Liver (tissue), 9 donors: ENCODE measurements around the gene DGKB. TPM values are rescaled to one million over a fixed set of nuclear protein-coding genes. Genes with fewer than 3 reads are reported as not detected.

Experiments
- DNase-seq: peaks from one replicate; pipeline ENCODE4 v3.0.0-alpha.2; 2017; ENCODE audit warnings: low spot score
- H3K27ac ChIP-seq, 2 donors: one replicate each; pipeline ENCODE4 v1.7.0; 2013; ENCODE audit warnings: inconsistent platforms in 2 of 2, low read length in 2 of 2, control low read depth in 1 of 2, low read depth in 1 of 2, mild to moderate bottlenecking in 1 of 2
- H3K27me3 ChIP-seq, 4 donors: one replicate each; pipeline versions ENCODE4 v1.6.1 to v1.7.0; 2013; ENCODE audit warnings: low read length in 3 of 4, inconsistent platforms in 1 of 4, mild to moderate bottlenecking in 1 of 4, moderate library complexity in 1 of 4; ENCODE audit not compliant: control insufficient read depth in 4 of 4, insufficient read depth in 4 of 4
- H3K36me3 ChIP-seq, 4 donors: one replicate each; pipeline versions ENCODE4 v1.6.1 to v1.7.0; 2013; ENCODE audit warnings: low read length in 3 of 4, mild to moderate bottlenecking in 3 of 4, low read depth in 1 of 4, moderate library complexity in 1 of 4; ENCODE audit not compliant: control insufficient read depth in 4 of 4, insufficient read depth in 3 of 4
- H3K4me1 ChIP-seq, 4 donors: one replicate each; pipeline versions ENCODE4 v1.6.1 to v1.7.0; 2013; ENCODE audit warnings: low read length in 3 of 4, mild to moderate bottlenecking in 3 of 4, moderate library complexity in 1 of 4; ENCODE audit not compliant: control insufficient read depth in 4 of 4, insufficient read depth in 4 of 4
- H3K4me3 ChIP-seq, 3 donors: one replicate each; pipeline versions ENCODE4 v1.6.1 to v1.7.0; 2013; ENCODE audit warnings: low read length in 3 of 3, control low read depth in 1 of 3, low read depth in 1 of 3, mild to moderate bottlenecking in 1 of 3
- H3K9ac ChIP-seq, 2 donors: one replicate each; pipeline ENCODE4 v1.7.0; 2013; ENCODE audit warnings: low read length in 2 of 2, mild to moderate bottlenecking in 2 of 2, moderate library complexity in 2 of 2, control low read depth in 1 of 2, low read depth in 1 of 2
- H3K9me3 ChIP-seq, 4 donors: one replicate each; pipeline versions ENCODE4 v1.6.1 to v1.7.0; 2013; ENCODE audit warnings: low read length in 3 of 4; ENCODE audit not compliant: control insufficient read depth in 4 of 4
- ATF3 ChIP-seq: IDR thresholded peaks from 2 replicates; pipeline ENCODE4 v1.6.1; 2016; ENCODE audit warnings: antibody characterized with exemption
- CTCF ChIP-seq: fragments of 150-350 bp; IDR thresholded peaks from 2 replicates; pipeline ENCODE4 v1.5.1; 2017; ENCODE audit warnings: improper control_type of control experiment, low read depth, low read length; ENCODE audit not compliant: missing input control
- EGR1 ChIP-seq, 2 donors: IDR thresholded peaks; 2 replicates each; pipeline ENCODE4 v1.6.1; 2016 to 2018; ENCODE audit warnings: antibody characterized with exemption in 2 of 2, low read depth in 2 of 2
- FOXA1 ChIP-seq: IDR thresholded peaks from 2 replicates; pipeline ENCODE4 v1.6.1; 2016; ENCODE audit warnings: antibody characterized with exemption
- FOXA2 ChIP-seq: IDR thresholded peaks from 2 replicates; pipeline ENCODE4 v1.6.1; 2016; ENCODE audit warnings: antibody characterized with exemption
- HNF4A ChIP-seq, 2 donors: conservative IDR thresholded peaks; 2 replicates each; pipeline ENCODE4 v1.6.1; 2016; ENCODE audit warnings: antibody characterized with exemption in 2 of 2, mild to moderate bottlenecking in 2 of 2
- HNF4G ChIP-seq: IDR thresholded peaks from 2 replicates; pipeline ENCODE4 v1.6.1; 2016; ENCODE audit warnings: antibody characterized with exemption
- JUND ChIP-seq, 2 donors: IDR thresholded peaks; 2 replicates each; pipeline ENCODE4 v1.6.1; 2016; ENCODE audit warnings: antibody characterized with exemption in 2 of 2
- NR2F2 ChIP-seq: IDR thresholded peaks from 2 replicates; pipeline ENCODE4 v1.6.1; 2016; ENCODE audit warnings: antibody characterized with exemption
- RXRA ChIP-seq, 2 donors: IDR thresholded peaks; 2 replicates each; pipeline ENCODE4 v1.6.1; 2017 to 2018; ENCODE audit warnings: antibody characterized with exemption in 2 of 2, mild to moderate bottlenecking in 1 of 2
- SP1 ChIP-seq: IDR thresholded peaks from 2 replicates; pipeline ENCODE4 v1.6.1; 2018; ENCODE audit warnings: antibody characterized with exemption, mild to moderate bottlenecking
- TAF1 ChIP-seq: conservative IDR thresholded peaks from 2 replicates; pipeline ENCODE4 v1.6.1; 2016; ENCODE audit warnings: antibody characterized with exemption, mild to moderate bottlenecking
- YY1 ChIP-seq: IDR thresholded peaks from 2 replicates; pipeline ENCODE4 v1.6.1; 2016; ENCODE audit warnings: antibody characterized with exemption, mild to moderate bottlenecking
- ZBTB33 ChIP-seq: IDR thresholded peaks from 2 replicates; pipeline ENCODE4 v1.6.1; 2016; ENCODE audit warnings: antibody characterized with exemption
- WGBS: extraction: QIAGEN DNeasy Blood & Tissue Kit; methylation state at CpG from one replicate; pipeline ENCODE4 v1.1.7; 2013; 5-methylcytosine and 5-hydroxymethylcytosine counted together
- polyA plus RNA-seq, 2 donors: library from polyadenylated mRNA; stranded (reverse) in 1 of 2; unstranded in 1 of 2; fragments of 200-250 nt in 1 of 2; fragments of >200 nt in 1 of 2; fragmentation: Nextera tagmentation in 1 of 2; extraction: Ambion mirVana in 1 of 2; gene quantifications; one replicate each; pipeline versions ENCODE4 v1.2.1 to v1.2.3, GENCODE V29; 2013 to 2015
- total RNA-seq, 2 donors: library from RNA; depleted of rRNA; stranded (reverse); fragments of >200 nt; gene quantifications; one replicate each; pipeline ENCODE4 v1.2.3, GENCODE V29; 2014
- TF ChIP-seq, protein P1 (sequence below): IDR thresholded peaks from 2 replicates; pipeline ENCODE4 v1.6.1; 2016; ENCODE audit warnings: antibody characterized with exemption
- TF ChIP-seq, protein P2 (sequence below): IDR thresholded peaks from 2 replicates; pipeline ENCODE4 v1.6.1; 2016; ENCODE audit warnings: antibody characterized with exemption, mild to moderate bottlenecking
- donor health status: healthy.
- donor health status: healthy.
- donor health status: healthy.
- donor health status: healthy.
- donor health status: healthy.

DGKB gene
- total and polyA plus RNA-seq, 4 donors = 0.09 to 0.42 TPM; not detected in 2

GRCh38 chr7:14899030-14899429 lies 3.5 kb downstream of the DGKB start:
- WGBS = 60% methylated on average over 3 of the region's 3 CpGs
- TF ChIP-seq YY1 (no peak), CTCF (no peak), EGR1 (IDR thresholded peaks at IDR 0.05; ENCODE audit: low read depth in 2 of 2) (no peak)
- H3K27me3 ChIP-seq = no peaks in the 10 kb centered on the region
- H3K9me3 ChIP-seq = no peaks in the 10 kb centered on the region
- H3K36me3 ChIP-seq = no peaks in the 10 kb centered on the region
- H3K27ac ChIP-seq = no peak overlapping the region
- no peak overlapping the region for H3K9ac ChIP-seq
- DNase-seq = no peak
- H3K4me1 ChIP-seq = peaks cover 0 to 3% (median 0%) of the 10 kb centered on the region in 4 donors
- no peak overlapping the region for H3K4me3 ChIP-seq

GRCh38 chr7:14896461-14896860 lies 6.1 kb downstream of the DGKB start:
- no peak for DNase-seq
- no peak for TF ChIP-seq FOXA1
- no peak for TF ChIP-seq HNF4A (conservative IDR thresholded peaks at IDR 0.05)
- no peak for TF ChIP-seq EGR1 (IDR thresholded peaks at IDR 0.05; ENCODE audit: low read depth in 2 of 2)
- no peak for TF ChIP-seq FOXA2
- TF ChIP-seq YY1 = no peak
- TF ChIP-seq RXRA (IDR thresholded peaks at IDR 0.05) = no peak
- TF ChIP-seq ZBTB33 = no peak
- no peak for TF ChIP-seq ATF3
- no peak for TF ChIP-seq CTCF
- TF ChIP-seq, protein P1, sequence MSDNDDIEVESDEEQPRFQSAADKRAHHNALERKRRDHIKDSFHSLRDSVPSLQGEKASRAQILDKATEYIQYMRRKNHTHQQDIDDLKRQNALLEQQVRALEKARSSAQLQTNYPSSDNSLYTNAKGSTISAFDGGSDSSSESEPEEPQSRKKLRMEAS = no peak
- TF ChIP-seq NR2F2 = no peak
- TF ChIP-seq, protein P2, sequence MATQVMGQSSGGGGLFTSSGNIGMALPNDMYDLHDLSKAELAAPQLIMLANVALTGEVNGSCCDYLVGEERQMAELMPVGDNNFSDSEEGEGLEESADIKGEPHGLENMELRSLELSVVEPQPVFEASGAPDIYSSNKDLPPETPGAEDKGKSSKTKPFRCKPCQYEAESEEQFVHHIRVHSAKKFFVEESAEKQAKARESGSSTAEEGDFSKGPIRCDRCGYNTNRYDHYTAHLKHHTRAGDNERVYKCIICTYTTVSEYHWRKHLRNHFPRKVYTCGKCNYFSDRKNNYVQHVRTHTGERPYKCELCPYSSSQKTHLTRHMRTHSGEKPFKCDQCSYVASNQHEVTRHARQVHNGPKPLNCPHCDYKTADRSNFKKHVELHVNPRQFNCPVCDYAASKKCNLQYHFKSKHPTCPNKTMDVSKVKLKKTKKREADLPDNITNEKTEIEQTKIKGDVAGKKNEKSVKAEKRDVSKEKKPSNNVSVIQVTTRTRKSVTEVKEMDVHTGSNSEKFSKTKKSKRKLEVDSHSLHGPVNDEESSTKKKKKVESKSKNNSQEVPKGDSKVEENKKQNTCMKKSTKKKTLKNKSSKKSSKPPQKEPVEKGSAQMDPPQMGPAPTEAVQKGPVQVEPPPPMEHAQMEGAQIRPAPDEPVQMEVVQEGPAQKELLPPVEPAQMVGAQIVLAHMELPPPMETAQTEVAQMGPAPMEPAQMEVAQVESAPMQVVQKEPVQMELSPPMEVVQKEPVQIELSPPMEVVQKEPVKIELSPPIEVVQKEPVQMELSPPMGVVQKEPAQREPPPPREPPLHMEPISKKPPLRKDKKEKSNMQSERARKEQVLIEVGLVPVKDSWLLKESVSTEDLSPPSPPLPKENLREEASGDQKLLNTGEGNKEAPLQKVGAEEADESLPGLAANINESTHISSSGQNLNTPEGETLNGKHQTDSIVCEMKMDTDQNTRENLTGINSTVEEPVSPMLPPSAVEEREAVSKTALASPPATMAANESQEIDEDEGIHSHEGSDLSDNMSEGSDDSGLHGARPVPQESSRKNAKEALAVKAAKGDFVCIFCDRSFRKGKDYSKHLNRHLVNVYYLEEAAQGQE = no peak
- TF ChIP-seq TAF1 = no peak
- no peak for TF ChIP-seq JUND (IDR thresholded peaks at IDR 0.05)
- no peak for TF ChIP-seq SP1
- no peak for TF ChIP-seq HNF4G
- no peaks in the 10 kb centered on the region for H3K36me3 ChIP-seq
- WGBS = 93% methylated on average over 2 of the region's 2 CpGs
- no peaks in the 10 kb centered on the region for H3K4me1 ChIP-seq
- no peaks in the 10 kb centered on the region for H3K27me3 ChIP-seq
- no peak overlapping the region for H3K9ac ChIP-seq
- no peak overlapping the region for H3K27ac ChIP-seq
- no peak overlapping the region for H3K4me3 ChIP-seq
- no peaks in the 10 kb centered on the region for H3K9me3 ChIP-seq
